Retina (tissue), 1 donor: ENCODE measurements around the gene LIMK1.
"Not testable (repeated sequence)": the region's sequence is repeated elsewhere in the genome, so short reads cannot be mapped to it uniquely, and the experiment has no call there.

Experiments
- DNase-seq: peaks from one replicate; pipeline ENCODE4 v3.0.0-alpha.2; 2016

Gene LIMK1

GRCh38 chr7:74129887-74130286, 46.3 kb downstream of the LIMK1 start:
- DNase-seq, result no peak

GRCh38 chr7:74130518-74130917, 46.9 kb downstream of the LIMK1 start:
- DNase-seq, result no peak

- no peak for DNase-seq
Measured at GRCh38 chr7:74134117-74134620, 50.6 kb downstream of the LIMK1 start.

- no peak for DNase-seq
Measured at GRCh38 chr7:74138334-74138867, 54.8 kb downstream of the LIMK1 start.

GRCh38 chr7:74138945-74139843, 55.6 kb downstream of the LIMK1 start:
- no peak for DNase-seq

- DNase-seq, result no peak
Measured at GRCh38 chr7:74141705-74142104, 58.1 kb downstream of the LIMK1 start.

- DNase-seq, result no peak
Measured at GRCh38 chr7:74143383-74143782, 59.8 kb downstream of the LIMK1 start.

GRCh38 chr7:74148491-74148890, 64.9 kb downstream of the LIMK1 start:
- DNase-seq, result no peak

GRCh38 chr7:74149071-74149470, 65.5 kb downstream of the LIMK1 start:
- DNase-seq, result no peak

- no peak for DNase-seq
Measured at GRCh38 chr7:74149603-74150002, 66.0 kb downstream of the LIMK1 start.

- DNase-seq, result no peak
Measured at GRCh38 chr7:74153736-74154135, 70.1 kb downstream of the LIMK1 start.

- no peak for DNase-seq
Measured at GRCh38 chr7:74155810-74156395, 72.3 kb downstream of the LIMK1 start.

- DNase-seq, result no peak
Measured at GRCh38 chr7:74157605-74158004, 74.0 kb downstream of the LIMK1 start.

- DNase-seq, result no peak
Measured at GRCh38 chr7:74164985-74165456, 81.4 kb downstream of the LIMK1 start.

GRCh38 chr7:74165867-74166593, 82.4 kb downstream of the LIMK1 start:
- no peak for DNase-seq

GRCh38 chr7:74167324-74167723, 83.7 kb downstream of the LIMK1 start:
- DNase-seq, result not testable (repeated sequence)
